Naive B cell (primary cell): Measurements from ENCODE around the gene ROPN1L. TPM values are rescaled to one million over a fixed set of nuclear protein-coding genes. Genes with fewer than 3 reads are reported as not detected.

ENCODE experiments used
- ATAC-seq, 2 donors: fragments of 150-1000 bp; cut with Tn5 transposase; 2 replicates each; pipeline ENCODE4 v1.10.0; 2021; ENCODE audit warnings: low read depth in 2 of 2, mild to moderate bottlenecking in 2 of 2, moderate library complexity in 2 of 2
- DNase-seq: peaks from one replicate; pipeline ENCODE4 v3.0.0; 2022
- H3K27ac Mint-ChIP-seq, 6 donors: one replicate each; pipeline ENCODE4 v1.8.0; 2020 to 2022; ENCODE audit warnings: mild to moderate bottlenecking in 6 of 6, mixed read lengths in 6 of 6, moderate library complexity in 5 of 6, inconsistent platforms in 2 of 6
- H3K27me3 Mint-ChIP-seq, 3 donors: one replicate each; pipeline ENCODE4 v1.8.0; 2021 to 2022; ENCODE audit warnings: mixed read lengths in 3 of 3, mild to moderate bottlenecking in 1 of 3
- H3K36me3 Mint-ChIP-seq, 2 donors: one replicate each; pipeline ENCODE4 v1.8.0; 2020 to 2022; ENCODE audit warnings: mixed read lengths in 2 of 2, inconsistent platforms in 1 of 2, mild to moderate bottlenecking in 1 of 2
- H3K4me1 Mint-ChIP-seq, 3 donors: one replicate each; pipeline ENCODE4 v1.8.0; 2020 to 2022; ENCODE audit warnings: mixed read lengths in 3 of 3, inconsistent platforms in 1 of 3, mild to moderate bottlenecking in 1 of 3, moderate library complexity in 1 of 3
- H3K4me3 Mint-ChIP-seq, 8 donors: one replicate each; pipeline ENCODE4 v1.8.0; 2020 to 2022; ENCODE audit warnings: mild to moderate bottlenecking in 8 of 8, mixed read lengths in 8 of 8, moderate library complexity in 8 of 8, inconsistent platforms in 2 of 8
- H3K9me3 Mint-ChIP-seq, 7 donors: one replicate each; pipeline ENCODE4 v1.8.0; 2020 to 2022; ENCODE audit warnings: mixed read lengths in 7 of 7, mild to moderate bottlenecking in 5 of 7, inconsistent platforms in 2 of 7, moderate library complexity in 1 of 7
- polyA plus RNA-seq, 6 donors: library from polyadenylated mRNA; unstranded; fragments of 300-500 nt; fragmentation: Illumina TruSeq; gene quantifications; one replicate each; pipeline ENCODE4 v1.2.3, GENCODE V29; 2021; ENCODE audit warnings: low read depth in 6 of 6

ROPN1L gene
- polyA plus RNA-seq, 6 donors from 2014 or later = 0.58 to 0.70 TPM; not detected in 4

DNA sequence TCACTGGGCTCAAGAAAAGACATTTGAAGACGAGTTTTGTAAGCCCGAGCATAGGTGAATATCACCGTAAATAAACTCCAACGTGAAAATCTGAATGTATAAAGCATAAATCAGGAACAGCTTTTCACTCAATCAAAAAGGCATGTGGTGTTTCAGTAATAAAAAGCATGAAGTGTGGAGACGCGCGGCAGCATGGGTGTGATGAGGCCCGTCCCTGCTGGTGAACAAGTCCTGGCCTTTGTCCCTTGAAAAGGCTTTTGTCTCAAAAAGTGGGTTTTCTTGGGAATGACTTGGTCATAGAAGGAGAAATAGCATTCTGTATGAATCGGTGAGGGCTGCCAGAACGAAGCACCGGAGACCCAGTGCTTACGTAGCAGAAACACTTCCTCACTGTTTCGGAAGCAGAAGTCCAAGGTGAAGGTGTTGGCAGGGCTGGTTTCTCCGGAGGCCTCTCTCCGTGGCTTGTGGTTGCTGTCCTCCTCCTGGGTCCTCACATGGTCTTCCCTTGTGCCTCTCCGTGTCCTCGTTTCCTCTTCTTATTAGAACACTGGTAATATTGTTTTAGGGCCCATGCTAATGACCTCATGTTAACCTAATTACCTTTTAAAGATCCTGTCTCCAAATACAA lies 24.9 kb downstream of the ROPN1L start:
- ATAC-seq (no peak), DNase-seq (no peak)
- no peaks in the 10 kb centered on the region for H3K36me3 Mint-ChIP-seq
- no peak overlapping the region for H3K4me3 Mint-ChIP-seq
- peaks cover 0 to 5% (median 0%) of the 10 kb centered on the region in 3 donors for H3K4me1 Mint-ChIP-seq
- no peaks in the 10 kb centered on the region for H3K9me3 Mint-ChIP-seq
- peak overlapping the region in 1 of 6 donors; percentile 71 for H3K27ac Mint-ChIP-seq
- H3K27me3 Mint-ChIP-seq = peaks cover 19 to 27% (median 24%) of the 10 kb centered on the region in 3 donors

DNA sequence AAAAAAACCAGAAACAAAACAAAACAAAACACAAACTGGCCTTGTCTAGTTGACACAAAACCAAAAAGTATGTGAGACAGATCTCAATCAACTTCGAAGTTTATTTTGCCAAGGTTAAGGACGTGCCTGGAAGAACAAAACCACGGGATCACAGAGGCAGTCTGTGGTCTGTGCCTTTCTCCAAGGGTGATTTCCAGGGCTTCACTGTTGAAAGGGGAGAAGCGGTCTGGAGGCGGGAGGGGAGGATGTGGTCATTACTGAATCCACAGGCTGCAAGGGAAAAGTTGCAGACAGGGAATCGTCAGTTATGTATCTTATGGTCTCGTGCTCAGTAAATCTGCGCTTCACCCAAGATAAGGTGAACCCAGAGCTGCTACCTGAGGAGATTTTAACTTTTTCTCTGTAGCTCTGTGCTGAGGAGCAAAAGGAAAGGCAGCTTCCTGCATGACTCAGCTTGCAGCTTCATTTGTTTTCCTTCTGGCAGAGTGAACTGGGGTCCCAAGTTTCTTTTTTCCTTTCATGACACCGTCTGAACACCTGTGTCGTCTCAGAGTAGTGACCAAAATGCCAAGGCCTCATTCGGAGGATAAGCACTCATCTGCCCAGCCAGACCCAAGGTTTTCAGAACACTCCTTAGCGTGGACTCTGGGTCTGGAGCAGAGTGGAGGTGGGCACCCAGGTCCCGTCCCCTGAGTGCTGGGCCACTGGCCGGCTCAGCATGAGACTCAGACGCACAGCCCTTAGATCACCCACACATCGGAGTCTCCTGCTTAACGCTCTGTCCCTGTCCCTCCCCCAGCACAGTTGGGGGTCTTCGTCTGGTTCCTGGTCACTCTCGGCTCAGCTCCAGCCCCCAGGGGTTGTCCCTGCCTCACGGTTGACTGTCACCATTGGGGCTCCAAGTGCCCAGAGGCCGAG lies 25.9 kb downstream of the ROPN1L start:
- ATAC-seq = no peak
- no peak for DNase-seq
- H3K27me3 Mint-ChIP-seq = peaks cover 19 to 31% (median 26%) of the 10 kb centered on the region in 3 donors
- peaks cover 0 to 5% (median 0%) of the 10 kb centered on the region in 3 donors for H3K4me1 Mint-ChIP-seq
- peak overlapping the region in 2 of 6 donors; percentile 71 to 76 for H3K27ac Mint-ChIP-seq
- no peaks in the 10 kb centered on the region for H3K9me3 Mint-ChIP-seq
- no peak overlapping the region for H3K4me3 Mint-ChIP-seq
- H3K36me3 Mint-ChIP-seq = no peaks in the 10 kb centered on the region

DNA sequence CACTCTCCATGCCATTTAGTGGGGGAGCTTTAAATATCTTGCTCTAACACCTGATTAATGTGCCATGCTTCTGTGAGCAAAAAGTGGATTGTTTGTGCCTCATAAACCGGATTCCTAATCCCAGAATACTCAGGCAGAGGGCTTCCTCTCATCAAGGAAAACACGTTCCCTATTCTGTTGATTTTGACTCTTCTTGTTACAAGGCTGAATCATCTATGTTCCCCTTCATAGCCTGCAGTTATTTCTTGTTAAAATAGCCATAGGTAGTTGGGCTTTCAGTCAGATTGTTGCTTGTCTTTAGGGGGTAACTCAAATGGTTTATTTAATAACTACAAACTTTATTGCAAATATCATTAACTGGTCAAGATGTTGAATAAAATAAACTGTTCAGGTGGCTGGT lies 26.6 kb downstream of the ROPN1L start:
- DNase-seq (no peak), ATAC-seq (no peak)
- H3K4me3 Mint-ChIP-seq = no peak overlapping the region
- peaks cover 0 to 5% (median 0%) of the 10 kb centered on the region in 3 donors for H3K4me1 Mint-ChIP-seq
- H3K9me3 Mint-ChIP-seq = no peaks in the 10 kb centered on the region
- H3K27me3 Mint-ChIP-seq = peaks cover 22 to 36% (median 26%) of the 10 kb centered on the region in 3 donors
- H3K27ac Mint-ChIP-seq = peak overlapping the region in 1 of 6 donors; percentile 76
- no peaks in the 10 kb centered on the region for H3K36me3 Mint-ChIP-seq

DNA sequence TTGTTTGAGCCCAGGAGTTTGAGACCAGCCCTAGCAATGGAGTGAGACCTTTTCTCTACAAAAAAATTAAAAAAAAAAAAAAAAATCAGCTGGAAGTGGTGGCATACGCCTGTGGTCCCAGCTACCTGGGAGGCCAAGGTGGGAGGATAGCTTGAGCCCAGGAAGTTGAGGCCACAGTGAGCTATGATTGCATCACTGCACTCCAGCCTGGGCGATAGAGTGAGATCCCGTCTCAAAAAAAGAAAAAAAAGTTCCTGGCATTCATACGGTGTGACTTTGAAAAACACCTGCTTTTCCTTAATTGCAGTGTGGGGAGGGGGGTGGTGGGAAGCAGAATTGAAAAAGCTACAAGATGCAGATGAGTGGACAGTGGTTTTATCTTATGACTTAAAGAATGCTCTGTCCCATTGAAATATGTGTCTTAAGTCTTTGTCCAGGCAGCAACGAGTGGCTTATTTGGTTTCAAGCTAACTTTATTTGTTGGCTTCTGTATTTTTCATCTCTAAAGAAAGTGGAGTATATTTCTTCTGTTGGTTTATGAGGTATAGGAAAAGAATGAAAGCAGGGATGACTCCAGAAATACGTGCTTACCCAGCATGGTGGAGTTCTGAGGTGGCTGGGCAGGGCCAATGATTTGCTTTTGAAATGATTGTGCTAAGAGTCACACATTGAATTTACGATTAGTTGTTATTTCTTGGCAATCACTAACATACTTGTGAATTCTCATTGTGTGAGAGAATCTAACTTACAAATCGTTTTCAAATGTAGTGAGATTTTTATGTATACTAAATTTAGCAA lies 27.8 kb downstream of the ROPN1L start:
- Mint-ChIP-seq H3K36me3 (no peaks in the 10 kb centered on the region), H3K9me3 (peaks cover 0 to 4% (median under 1%) of the 10 kb centered on the region in 7 donors), H3K4me1 (peaks cover 0 to 5% (median 0%) of the 10 kb centered on the region in 3 donors), H3K4me3 (no peak overlapping the region), H3K27ac (peak overlapping the region in 2 of 6 donors; percentile 26 to 33), H3K27me3 (peaks cover 17 to 26% (median 20%) of the 10 kb centered on the region in 3 donors)
- ATAC-seq (no peak), DNase-seq (no peak)

DNA sequence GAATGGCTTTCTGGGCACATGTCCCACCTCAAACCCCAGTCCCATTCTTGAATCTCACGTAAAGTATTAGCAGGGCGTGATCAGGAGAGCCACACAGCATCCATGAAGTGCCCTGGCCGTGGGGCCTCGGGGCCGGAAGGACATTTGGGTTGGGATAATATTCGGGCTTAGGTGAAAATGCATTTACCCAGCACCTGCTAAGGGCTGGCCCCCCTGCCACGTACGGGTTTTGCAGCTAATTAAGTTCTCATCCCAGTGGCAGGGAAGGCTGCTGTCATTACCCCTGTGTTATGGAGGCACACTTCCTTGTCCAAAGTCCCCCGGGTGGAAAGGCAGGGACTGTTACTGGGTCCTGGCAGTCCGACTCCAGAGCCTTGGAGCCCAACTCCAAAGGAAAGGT lies 29.0 kb downstream of the ROPN1L start:
- H3K4me1 Mint-ChIP-seq = peaks cover 0 to 5% (median 0%) of the 10 kb centered on the region in 3 donors
- DNase-seq (no peak), ATAC-seq (no peak)
- no peak overlapping the region for H3K4me3 Mint-ChIP-seq
- no peaks in the 10 kb centered on the region for H3K36me3 Mint-ChIP-seq
- H3K27ac Mint-ChIP-seq = no peak overlapping the region
- H3K9me3 Mint-ChIP-seq = peaks cover 2 to 13% (median 5%) of the 10 kb centered on the region in 7 donors
- H3K27me3 Mint-ChIP-seq = peaks cover 16 to 23% (median 20%) of the 10 kb centered on the region in 3 donors

DNA sequence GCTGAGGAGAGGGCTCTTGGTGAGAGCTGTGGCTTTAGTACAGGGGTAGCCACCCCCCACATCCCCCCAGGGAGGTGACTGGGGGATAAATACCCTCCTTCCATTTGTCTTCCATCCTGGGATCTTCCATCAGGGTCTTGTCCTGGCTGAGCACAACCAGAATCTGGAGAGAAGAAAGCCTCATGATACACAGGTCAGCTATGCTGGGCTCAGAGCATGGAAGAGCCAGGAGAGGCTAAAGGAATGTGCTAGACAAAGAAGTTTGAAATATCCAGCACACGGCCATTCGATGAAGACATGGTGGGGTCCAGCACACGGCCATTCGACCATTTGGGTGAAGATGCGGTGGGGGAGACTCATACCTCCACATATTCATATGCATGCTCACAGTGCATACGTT lies 30.0 kb downstream of the ROPN1L start:
- peaks cover 2 to 23% (median 8%) of the 10 kb centered on the region in 7 donors for H3K9me3 Mint-ChIP-seq
- H3K27me3 Mint-ChIP-seq = peaks cover 7 to 16% (median 15%) of the 10 kb centered on the region in 3 donors
- H3K36me3 Mint-ChIP-seq = no peaks in the 10 kb centered on the region
- H3K4me3 Mint-ChIP-seq = no peak overlapping the region
- no peak for DNase-seq
- peaks cover 0 to 5% (median 0%) of the 10 kb centered on the region in 3 donors for H3K4me1 Mint-ChIP-seq
- ATAC-seq = no peak
- H3K27ac Mint-ChIP-seq = peak overlapping the region in 2 of 6 donors; percentile 36 to 74

DNA sequence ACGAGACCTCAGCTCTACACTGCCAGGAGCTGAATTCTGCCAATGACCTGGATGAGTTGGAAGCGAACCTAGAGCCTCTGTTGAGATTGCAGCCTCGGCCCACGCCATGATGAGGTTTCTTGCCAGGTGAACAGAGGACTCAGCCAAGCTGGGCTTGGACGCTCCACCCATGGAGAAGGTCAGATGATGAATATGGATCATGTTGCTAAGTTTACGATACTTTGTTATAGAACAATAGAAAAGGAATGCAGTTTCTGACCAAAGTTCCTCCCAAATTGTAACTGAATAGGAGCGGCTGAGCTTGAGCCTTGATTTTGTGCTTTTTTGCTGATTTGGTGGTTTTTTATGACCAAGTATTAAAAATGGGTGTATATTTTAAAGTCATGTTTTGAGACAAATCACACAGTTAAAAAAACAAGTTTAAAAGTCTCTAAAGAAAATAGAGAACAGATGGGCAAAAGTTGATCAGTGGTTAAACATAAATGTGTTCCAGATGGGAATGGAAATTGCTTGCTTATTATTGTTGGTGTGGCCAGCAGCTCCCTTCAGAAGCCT lies 32.9 kb downstream of the ROPN1L start:
- Mint-ChIP-seq H3K27ac (no peak overlapping the region), H3K4me1 (no peaks in the 10 kb centered on the region), H3K36me3 (no peaks in the 10 kb centered on the region), H3K4me3 (no peak overlapping the region), H3K27me3 (peaks cover 7 to 24% (median 17%) of the 10 kb centered on the region in 3 donors), H3K9me3 (peaks cover 2 to 24% (median 8%) of the 10 kb centered on the region in 7 donors)
- no peak for ATAC-seq
- DNase-seq = no peak

DNA sequence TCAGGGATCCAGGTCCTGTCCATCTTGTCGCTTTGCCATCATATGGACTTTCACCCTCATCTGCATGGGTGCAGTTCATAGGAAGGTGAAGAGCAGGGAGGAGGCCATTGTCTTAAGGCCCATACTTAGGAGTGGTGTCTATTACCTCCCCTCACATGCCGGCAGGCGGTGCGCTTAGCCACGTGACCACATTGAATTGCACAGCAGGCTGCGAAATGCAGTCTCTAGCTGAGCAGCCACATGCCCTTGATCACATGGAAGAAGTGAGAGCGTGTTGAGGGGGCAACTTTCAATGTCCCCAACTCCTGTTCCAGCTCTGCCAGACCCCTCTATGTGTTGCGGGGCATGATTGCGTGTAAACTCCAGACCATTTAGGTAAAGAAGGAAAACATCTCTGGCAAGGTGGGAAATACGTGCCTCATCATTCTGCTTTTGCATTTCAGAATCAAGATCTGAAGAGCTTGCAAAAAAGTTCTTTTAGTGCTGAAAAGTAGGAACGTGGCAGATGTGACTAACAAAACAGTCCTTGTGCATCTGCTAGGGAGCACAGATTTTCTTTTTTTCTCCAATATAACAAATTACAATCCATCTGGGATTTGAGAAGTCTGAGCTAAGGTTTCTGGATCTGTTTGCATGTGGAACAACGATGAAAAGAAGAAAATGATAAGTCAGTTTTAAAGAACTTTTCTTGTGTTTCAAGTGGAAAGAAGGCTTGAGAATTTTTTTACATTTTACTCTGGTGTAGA lies 34.4 kb downstream of the ROPN1L start:
- peak overlapping the region in 1 of 6 donors; percentile 9 for H3K27ac Mint-ChIP-seq
- DNase-seq (no peak), ATAC-seq (no peak)
- no peak overlapping the region for H3K4me3 Mint-ChIP-seq
- no peaks in the 10 kb centered on the region for H3K4me1 Mint-ChIP-seq
- H3K27me3 Mint-ChIP-seq = peaks cover 12 to 23% (median 22%) of the 10 kb centered on the region in 3 donors
- peaks cover 2 to 24% (median 8%) of the 10 kb centered on the region in 7 donors for H3K9me3 Mint-ChIP-seq
- no peaks in the 10 kb centered on the region for H3K36me3 Mint-ChIP-seq

DNA sequence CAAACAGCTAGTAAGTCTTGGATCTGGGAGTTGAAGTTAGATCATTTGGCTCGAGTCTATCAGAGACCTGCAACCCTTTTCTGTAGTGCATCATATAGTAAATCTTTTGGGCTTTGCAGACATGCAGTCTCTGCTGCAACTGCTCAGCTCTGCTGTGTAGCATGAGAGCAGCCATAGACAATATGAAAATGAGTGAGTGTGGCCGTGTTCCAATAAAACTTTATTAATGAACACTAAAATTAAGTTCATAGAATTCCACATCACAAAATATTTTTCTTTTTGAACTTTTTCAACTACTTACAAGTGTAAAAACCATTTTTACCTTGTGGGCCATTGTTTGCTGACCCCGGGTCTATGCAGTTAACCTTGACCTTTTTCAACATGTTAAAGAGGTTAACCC lies 35.2 kb downstream of the ROPN1L start:
- Mint-ChIP-seq H3K36me3 (no peaks in the 10 kb centered on the region), H3K4me1 (no peaks in the 10 kb centered on the region), H3K9me3 (peaks cover 2 to 24% (median 8%) of the 10 kb centered on the region in 7 donors), H3K27ac (no peak overlapping the region), H3K4me3 (no peak overlapping the region), H3K27me3 (peaks cover 6 to 24% (median 15%) of the 10 kb centered on the region in 3 donors)
- ATAC-seq (no peak), DNase-seq (no peak)

DNA sequence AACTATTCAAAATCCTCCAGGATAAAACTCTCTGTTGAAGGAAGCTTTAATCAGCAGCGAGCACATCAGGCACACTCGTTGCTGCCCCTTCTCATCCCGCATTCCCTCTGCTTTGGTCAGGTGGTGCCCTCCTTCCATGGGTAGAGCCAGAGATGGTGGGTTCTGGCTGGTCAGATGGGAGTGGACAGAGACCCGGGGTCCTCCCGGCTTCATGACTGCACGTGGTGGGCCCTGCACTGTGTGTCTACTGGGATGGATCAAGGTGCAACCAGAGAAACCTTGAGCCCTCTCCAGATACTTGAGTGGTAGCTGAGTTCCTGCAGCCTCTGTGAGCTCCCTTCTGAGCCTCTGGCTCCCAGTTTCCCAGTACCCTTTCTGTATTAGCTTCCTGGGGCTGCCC lies 36.3 kb downstream of the ROPN1L start:
- peaks cover 2 to 24% (median 8%) of the 10 kb centered on the region in 7 donors for H3K9me3 Mint-ChIP-seq
- DNase-seq = no peak
- H3K27me3 Mint-ChIP-seq = peaks cover 6 to 23% (median 16%) of the 10 kb centered on the region in 3 donors
- ATAC-seq = no peak
- H3K4me1 Mint-ChIP-seq = no peaks in the 10 kb centered on the region
- H3K36me3 Mint-ChIP-seq = no peaks in the 10 kb centered on the region
- no peak overlapping the region for H3K27ac Mint-ChIP-seq
- no peak overlapping the region for H3K4me3 Mint-ChIP-seq

DNA sequence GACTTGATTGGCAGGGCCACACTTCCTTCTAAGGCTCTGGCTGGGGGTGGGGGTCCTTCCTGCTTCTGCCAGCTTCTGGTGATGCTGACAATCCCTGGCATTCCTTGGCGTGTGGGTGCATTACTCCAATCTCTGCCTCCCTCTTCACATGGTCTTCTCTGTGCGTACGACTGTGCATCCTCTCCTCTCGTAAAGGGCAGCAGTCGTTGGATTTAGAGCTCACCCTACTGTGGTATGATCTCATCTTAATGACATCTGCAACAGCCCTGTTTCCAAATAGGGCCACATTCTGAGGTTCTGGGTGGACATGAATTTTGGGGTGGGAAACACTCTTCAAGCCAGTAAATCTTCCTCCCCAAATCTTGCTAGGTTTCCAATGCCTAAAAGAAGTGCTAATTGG lies 36.8 kb downstream of the ROPN1L start:
- Mint-ChIP-seq H3K27me3 (peaks cover 10 to 19% (median 19%) of the 10 kb centered on the region in 3 donors), H3K9me3 (peaks cover 2 to 24% (median 8%) of the 10 kb centered on the region in 7 donors), H3K36me3 (no peaks in the 10 kb centered on the region), H3K27ac (no peak overlapping the region), H3K4me3 (no peak overlapping the region), H3K4me1 (no peaks in the 10 kb centered on the region)
- ATAC-seq = no peak
- no peak for DNase-seq

DNA sequence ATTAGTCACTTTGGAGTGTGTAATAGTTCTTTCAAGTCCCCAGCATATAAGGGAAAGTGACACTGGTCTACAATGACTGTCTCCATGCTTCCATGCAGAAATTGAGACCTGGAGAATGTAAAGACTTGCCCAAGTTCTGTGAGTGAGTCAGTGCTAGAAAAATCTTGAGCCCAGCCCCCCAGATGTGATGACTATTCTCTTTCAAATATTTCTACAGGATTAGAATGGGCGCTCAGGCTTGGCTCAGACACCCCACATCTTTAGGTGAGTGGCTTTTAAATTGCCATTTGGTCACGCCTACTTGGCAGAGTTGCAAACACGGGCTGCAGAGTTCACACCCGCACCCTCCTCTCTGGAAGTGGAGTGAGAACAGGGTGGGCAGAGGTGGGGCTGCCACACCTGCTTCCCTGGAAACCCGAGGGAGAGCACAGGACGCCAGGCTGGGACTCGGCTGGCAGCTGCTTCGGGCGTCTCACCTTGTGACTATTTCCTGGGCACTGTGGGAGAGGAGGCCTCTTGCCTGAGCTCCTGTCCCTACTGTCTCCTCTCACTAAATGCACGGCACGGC lies 37.6 kb downstream of the ROPN1L start:
- no peaks in the 10 kb centered on the region for H3K4me1 Mint-ChIP-seq
- no peaks in the 10 kb centered on the region for H3K36me3 Mint-ChIP-seq
- ATAC-seq (no peak), DNase-seq (no peak)
- peaks cover 2 to 23% (median 8%) of the 10 kb centered on the region in 7 donors for H3K9me3 Mint-ChIP-seq
- no peak overlapping the region for H3K27ac Mint-ChIP-seq
- no peak overlapping the region for H3K4me3 Mint-ChIP-seq
- peaks cover 15 to 24% (median 16%) of the 10 kb centered on the region in 3 donors for H3K27me3 Mint-ChIP-seq
